HepG2 (cell line): ENCODE results near the gene SAPCD2. TPM values are rescaled to one million over a fixed set of nuclear protein-coding genes. Genes with fewer than 3 reads are reported as not detected.
A peak's percentile ranks its signal among the peaks of the same experiment; 100 is the strongest.

Source experiments
- CENPBD1 ChIP-seq: sonication (generic); formaldehyde crosslinking; IDR thresholded peaks from 2 replicates; pipeline ENCODE4 v1.8.0; 2022; ENCODE audit warnings: missing genetic modification reagents, low read depth, mild to moderate bottlenecking, borderline replicate concordance
- GLI4 ChIP-seq: sonication (generic); formaldehyde crosslinking; IDR thresholded peaks from 2 replicates; pipeline ENCODE4 v1.5.1; 2020; ENCODE audit warnings: missing genetic modification reagents, mild to moderate bottlenecking, moderate library complexity, borderline replicate concordance
- HDAC1 ChIP-seq: sonication (generic); formaldehyde crosslinking; IDR thresholded peaks from 2 replicates; pipeline ENCODE4 v1.5.1; 2020; ENCODE audit warnings: mild to moderate bottlenecking, missing genetic modification reagents
- HMGA1 ChIP-seq: sonication (generic); formaldehyde crosslinking; conservative IDR thresholded peaks from 2 replicates; pipeline ENCODE4 v1.4.0; 2020; ENCODE audit warnings: missing genetic modification reagents
- JUND ChIP-seq: sonication (generic); formaldehyde crosslinking; IDR thresholded peaks from 2 replicates; pipeline ENCODE4 v1.8.0; 2022; ENCODE audit warnings: mild to moderate bottlenecking, missing genetic modification reagents
- PBX3 ChIP-seq: sonication (generic); formaldehyde crosslinking; IDR thresholded peaks from 2 replicates; pipeline ENCODE4 v1.8.1; 2023; ENCODE audit warnings: missing genetic modification reagents, inconsistent platforms, borderline replicate concordance
- RERE ChIP-seq: IDR thresholded peaks from 2 replicates; pipeline ENCODE4 v1.6.1; 2016; ENCODE audit warnings: low read depth, missing genetic modification reagents, missing compliant biosample characterization
- YY1 ChIP-seq: IDR thresholded peaks from 2 replicates; pipeline ENCODE4 v1.6.1; 2011; ENCODE audit warnings: low read length, low read depth, moderate library complexity, mild to moderate bottlenecking; ENCODE audit not compliant: insufficient read depth, insufficient replicate concordance
- ZBTB8A ChIP-seq: sonication (generic); formaldehyde crosslinking; IDR thresholded peaks from 2 replicates; pipeline ENCODE4 v1.4.0; 2020; ENCODE audit warnings: mild to moderate bottlenecking, low read depth, missing genetic modification reagents, borderline replicate concordance
- ZNF296 ChIP-seq: sonication (generic); formaldehyde crosslinking; conservative IDR thresholded peaks from 2 replicates; pipeline ENCODE4 v1.5.0; 2020; ENCODE audit warnings: mild to moderate bottlenecking, missing genetic modification reagents
- ZNF547 ChIP-seq: sonication (generic); formaldehyde crosslinking; IDR thresholded peaks from 2 replicates; pipeline ENCODE4 v1.5.1; 2020; ENCODE audit warnings: mild to moderate bottlenecking, missing genetic modification reagents
- ZNF614 ChIP-seq: IDR thresholded peaks from 2 replicates; pipeline ENCODE4 v1.6.1; 2018; ENCODE audit warnings: missing biosample characterization, missing genetic modification reagents, inconsistent platforms, borderline replicate concordance
- ZNF619 ChIP-seq: sonication (generic); formaldehyde crosslinking; IDR thresholded peaks from 2 replicates; pipeline ENCODE4 v1.4.0; 2020; ENCODE audit warnings: mild to moderate bottlenecking, missing genetic modification reagents
- ZNF639 ChIP-seq: conservative IDR thresholded peaks from 2 replicates; pipeline ENCODE4 v1.6.1; 2018; ENCODE audit warnings: missing genetic modification reagents
- ZNF710 ChIP-seq: sonication (generic); formaldehyde crosslinking; IDR thresholded peaks from 2 replicates; pipeline ENCODE4 v1.5.0; 2020; ENCODE audit warnings: mild to moderate bottlenecking, missing genetic modification reagents, borderline replicate concordance
- polyA plus RNA-seq, 8 experiments: library from polyadenylated mRNA; depleted of rRNA in 3 of 8; stranded (reverse) in 7 of 8; unstranded in 1 of 8; fragments of >200 nt; fragmentation: Illumina TruSeq in 4 of 8; extraction: Trizol in 4 of 8; gene quantifications; 2 replicates each; pipeline versions ENCODE4 v1.2.1 to v1.2.3, GENCODE V29; 2011 to 2016; ENCODE audit warnings: low read depth in 4 of 8, missing spikeins in 1 of 8, mixed read lengths in 1 of 8; ENCODE audit not compliant: insufficient read depth in 1 of 8
- total RNA-seq, 5 experiments: library from RNA; depleted of rRNA; stranded (reverse); fragments of >200 nt; fragmentation: Illumina TruSeq; extraction: Trizol; gene quantifications; 2 replicates each; pipeline ENCODE4 v1.2.3, GENCODE V29; 2016; ENCODE audit warnings: low read depth in 1 of 5

Gene SAPCD2
- total and polyA plus RNA-seq, 2 of the 13 experiments (the other 11 are each of a cell fraction or from before 2014, with no cell fraction given) = 21.9 to 42.8 TPM

GRCh38 chr9:137064027-137064879 lies 6.1 kb downstream of the SAPCD2 start (continued):
- TF ChIP-seq RERE = no peak
- TF ChIP-seq GLI4 (CRISPR knock-in tag) = no peak
- TF ChIP-seq ZNF296 (CRISPR knock-in tag) = no peak
- no peak for TF ChIP-seq ZNF639 (CRISPR knock-in tag)
- TF ChIP-seq PBX3 (CRISPR knock-in tag) = no peak
- TF ChIP-seq HMGA1 (CRISPR knock-in tag) = no peak
- TF ChIP-seq JUND (CRISPR knock-in tag) = no peak
- TF ChIP-seq ZNF614 = no peak
- TF ChIP-seq YY1 = no peak
- no peak; the same call in 1 of the 2 replicates for TF ChIP-seq ZNF619 (CRISPR knock-in tag)
- TF ChIP-seq ZNF547 (CRISPR knock-in tag) = 0 out of 2 replicates have a peak, but pooled peaks have one; percentile 26
- no peak for TF ChIP-seq ZNF710 (CRISPR knock-in tag)
- no peak for TF ChIP-seq ZBTB8A
- peak; percentile 40; the same call in 1 of the 2 replicates for TF ChIP-seq HDAC1 (CRISPR knock-in tag)
- no peak for TF ChIP-seq CENPBD1 (CRISPR knock-in tag)
